HepG2 (cell line): ENCODE data around the gene MYL12B. TPM values are rescaled to one million over a fixed set of nuclear protein-coding genes. Genes with fewer than 3 reads are reported as not detected.

Source experiments
- ATAC-seq: fragments of 200-7000 bp; cut with Tn5 transposase; 3 replicates; pipeline ENCODE4 v1.9.1; 2020; ENCODE audit warnings: mild to moderate bottlenecking, moderate library complexity
- BruUV-seq: library from RNA; stranded (reverse); fragments of 400-500 nt; replicated peaks from 2 replicates; lab custom pipeline; 2021; lab: Mats Ljungman, UMichigan
- CTCF ChIA-PET: fragments of 300-600 bp; formaldehyde crosslinking; extraction: SDS; loops from one replicate; lab custom pipeline; 2021; ENCODE audit warnings: low total read pairs, inconsistent platforms, low intra/inter-chr PET ratio; lab: Yijun Ruan, JAX
- POLR2A ChIA-PET: fragments of 350-600 bp; sonication (Branson Sonifier 250); formaldehyde crosslinking; loops from one replicate; lab custom pipeline; 2020; ENCODE audit warnings: antibody characterized with exemption, inconsistent platforms; lab: Yijun Ruan, JAX
- DNase-seq: peaks from one replicate; pipeline ENCODE4 v3.0.0-alpha.2; 2015; ENCODE audit warnings: low spot score
- FAIRE-seq: peaks from 3 replicates; lab custom pipeline; 2011; peaks lifted over from hg19 to GRCh38; lab: Jason Lieb, UNC
- H2AFZ ChIP-seq: one replicate; pipeline ENCODE4 v1.6.1; 2011; ENCODE audit warnings: low read length, inconsistent platforms
- H3K27ac ChIP-seq: fragments of 300-600 bp; 3 replicates; pipeline ENCODE4 v1.8.0; 2011; ENCODE audit warnings: mixed run types, mild to moderate bottlenecking, mixed read lengths, low read length, inconsistent platforms; ENCODE audit not compliant: insufficient read depth; ENCODE audit errors: extremely low read length
- H3K27me3 ChIP-seq, 2 experiments: fragments of 200-600 bp in 1 of 2; 2 replicates in 1 of 2; 3 replicates in 1 of 2; pipeline versions ENCODE4 v1.6.0 to v1.8.0; 2011; ENCODE audit warnings: low read length in 2 of 2, mild to moderate bottlenecking in 2 of 2, moderate library complexity in 2 of 2, inconsistent platforms in 1 of 2; ENCODE audit not compliant: insufficient read depth in 2 of 2, control insufficient read depth in 1 of 2
- H3K36me3 ChIP-seq, 2 experiments: fragments of 200-600 bp in 1 of 2; replicated peaks in 1 of 2; 2 replicates in 1 of 2; 3 replicates in 1 of 2; pipeline versions ENCODE4 v1.5.1 to v1.8.0; 2011; ENCODE audit warnings: low read length in 2 of 2, inconsistent platforms in 1 of 2; ENCODE audit not compliant: insufficient read depth in 2 of 2, control insufficient read depth in 1 of 2
- H3K4me1 ChIP-seq: 2 replicates; pipeline ENCODE4 v1.5.1; 2012; ENCODE audit warnings: low read length, inconsistent platforms; ENCODE audit not compliant: insufficient read depth
- H3K4me2 ChIP-seq: 2 replicates; pipeline ENCODE4 v1.6.0; 2011; ENCODE audit warnings: low read depth, low read length, inconsistent platforms
- H3K4me3 ChIP-seq, 3 experiments: fragments of 200-600 bp in 1 of 3; sonication (generic), shearing (Covaris generic) in 1 of 3; replicated peaks in 1 of 3; 2 replicates each; pipeline ENCODE4 v1.5.1; 2011 to 2016; ENCODE audit warnings: low read length in 3 of 3, inconsistent platforms in 2 of 3, low read depth in 2 of 3, mild to moderate bottlenecking in 2 of 3, control low read depth in 1 of 3, mixed read lengths in 1 of 3; ENCODE audit not compliant: insufficient read depth in 1 of 3
- H3K79me2 ChIP-seq: one replicate; pipeline ENCODE4 v1.6.1; 2011; ENCODE audit warnings: low read length, inconsistent platforms; ENCODE audit not compliant: insufficient read depth
- H3K9ac ChIP-seq: 2 replicates; pipeline ENCODE4 v1.6.0; 2011; ENCODE audit warnings: mild to moderate bottlenecking, low read depth, low read length, inconsistent platforms; ENCODE audit not compliant: insufficient read depth
- H3K9me3 ChIP-seq: 2 replicates; pipeline ENCODE4 v1.5.1; 2012; ENCODE audit warnings: mild to moderate bottlenecking, low read length
- H4K20me1 ChIP-seq: 2 replicates; pipeline ENCODE4 v1.6.0; 2011; ENCODE audit warnings: inconsistent platforms, mild to moderate bottlenecking, low read length, moderate library complexity; ENCODE audit not compliant: insufficient read depth
- ARNT2 ChIP-seq: sonication (generic); formaldehyde crosslinking; IDR thresholded peaks from 2 replicates; pipeline ENCODE4 v1.8.0; 2022; ENCODE audit warnings: mild to moderate bottlenecking, low read depth, missing genetic modification reagents, moderate library complexity
- CCDC6 ChIP-seq: sonication (generic); formaldehyde crosslinking; IDR thresholded peaks from 2 replicates; pipeline ENCODE4 v1.8.1; 2022; ENCODE audit warnings: mild to moderate bottlenecking, missing genetic modification reagents, moderate library complexity
- FOXJ3 ChIP-seq: sonication (generic); formaldehyde crosslinking; IDR thresholded peaks from 2 replicates; pipeline ENCODE4 v1.4.0; 2020; ENCODE audit warnings: missing genetic modification reagents, mild to moderate bottlenecking, borderline replicate concordance
- HINFP ChIP-seq: sonication (generic); formaldehyde crosslinking; IDR thresholded peaks from 2 replicates; pipeline ENCODE4 v1.4.0; 2020; ENCODE audit warnings: low read depth, mild to moderate bottlenecking, missing genetic modification reagents
- HOXA7 ChIP-seq: sonication (generic); formaldehyde crosslinking; IDR thresholded peaks from 2 replicates; pipeline ENCODE4 v1.8.1; 2022; ENCODE audit warnings: mild to moderate bottlenecking, missing genetic modification reagents, moderate library complexity
- HOXA9 ChIP-seq: sonication (generic); formaldehyde crosslinking; IDR thresholded peaks from 2 replicates; pipeline ENCODE4 v1.8.1; 2022; ENCODE audit warnings: missing genetic modification reagents, mild to moderate bottlenecking, moderate library complexity, borderline replicate concordance
- KDM1A ChIP-seq: IDR thresholded peaks from 2 replicates; pipeline ENCODE4 v1.6.1; 2016; ENCODE audit warnings: missing compliant biosample characterization
- NR1H2 ChIP-seq: sonication (generic); formaldehyde crosslinking; IDR thresholded peaks from 2 replicates; pipeline ENCODE4 v1.8.1; 2022; ENCODE audit warnings: low read depth, missing genetic modification reagents, borderline replicate concordance
- PPARG ChIP-seq: conservative IDR thresholded peaks from 2 replicates; pipeline ENCODE4 v1.6.1; 2016; ENCODE audit warnings: missing biosample characterization, missing genetic modification reagents
- REPIN1 ChIP-seq: sonication (generic); formaldehyde crosslinking; IDR thresholded peaks from 2 replicates; pipeline ENCODE4 v1.8.0; 2022; ENCODE audit warnings: missing genetic modification reagents, low read depth, mild to moderate bottlenecking, borderline replicate concordance
- THAP11 ChIP-seq: IDR thresholded peaks from 2 replicates; pipeline ENCODE4 v1.6.1; 2016; ENCODE audit warnings: missing biosample characterization, missing genetic modification reagents
- ZFP90 ChIP-seq: sonication (generic); formaldehyde crosslinking; IDR thresholded peaks from 2 replicates; pipeline ENCODE4 v1.8.0; 2022; ENCODE audit warnings: missing genetic modification reagents, mild to moderate bottlenecking, inconsistent platforms, borderline replicate concordance
- ZNF335 ChIP-seq: sonication (generic); formaldehyde crosslinking; IDR thresholded peaks from 2 replicates; pipeline ENCODE4 v1.4.0; 2020; ENCODE audit warnings: missing genetic modification reagents
- ZNF605 ChIP-seq: sonication (generic); formaldehyde crosslinking; IDR thresholded peaks from 2 replicates; pipeline ENCODE4 v1.8.0; 2022; ENCODE audit warnings: mild to moderate bottlenecking, missing genetic modification reagents
- ZNF766 ChIP-seq: sonication (generic); formaldehyde crosslinking; IDR thresholded peaks from 2 replicates; pipeline ENCODE4 v1.5.0; 2020; ENCODE audit warnings: missing genetic modification reagents, borderline replicate concordance
- WGBS: methylation state at CpG from one replicate; pipeline ENCODE4 v1.1.6; 2017; ENCODE audit warnings: low lambda C conversion rate; 5-methylcytosine and 5-hydroxymethylcytosine counted together
- in situ Hi-C: cut with HindIII; loops from 2 replicates; pipeline ENCODE4 v1.10.0; 2017; ENCODE audit warnings: low pct_unique_long_range_greater_than_20kb; ENCODE audit not compliant: extremely low pct_ligation_motif_present
- intact Hi-C: fragments of 100-400 bp; cut with micrococcal nuclease; formaldehyde crosslinking; loops from one replicate; pipeline ENCODE4 v1.10.0; 2022; ENCODE audit not compliant: unreplicated experiment
- polyA plus RNA-seq, 8 experiments: library from polyadenylated mRNA; depleted of rRNA in 3 of 8; stranded (reverse) in 7 of 8; unstranded in 1 of 8; fragments of >200 nt; fragmentation: Illumina TruSeq in 4 of 8; extraction: Trizol in 4 of 8; gene quantifications; 2 replicates each; pipeline versions ENCODE4 v1.2.1 to v1.2.3, GENCODE V29; 2011 to 2016; ENCODE audit warnings: low read depth in 4 of 8, missing spikeins in 1 of 8, mixed read lengths in 1 of 8; ENCODE audit not compliant: insufficient read depth in 1 of 8
- total RNA-seq, 5 experiments: library from RNA; depleted of rRNA; stranded (reverse); fragments of >200 nt; fragmentation: Illumina TruSeq; extraction: Trizol; gene quantifications; 2 replicates each; pipeline ENCODE4 v1.2.3, GENCODE V29; 2016; ENCODE audit warnings: low read depth in 1 of 5
- TF ChIP-seq, protein P1 (sequence below): sonication (generic); formaldehyde crosslinking; IDR thresholded peaks from 2 replicates; pipeline ENCODE4 v1.4.0; 2020; ENCODE audit warnings: low read depth, mild to moderate bottlenecking, missing genetic modification reagents
- TF ChIP-seq, protein P2 (sequence below): sonication (generic); formaldehyde crosslinking; IDR thresholded peaks from 2 replicates; pipeline ENCODE4 v1.5.0; 2020; ENCODE audit warnings: mild to moderate bottlenecking, missing genetic modification reagents
- TF ChIP-seq, protein P3 (sequence below): sonication (generic); formaldehyde crosslinking; IDR thresholded peaks from 2 replicates; pipeline ENCODE4 v1.9.0; 2022; ENCODE audit warnings: missing genetic modification reagents, mild to moderate bottlenecking, borderline replicate concordance

MYL12B gene
- total and polyA plus RNA-seq, 2 of the 13 experiments (the other 11 are each of a cell fraction or from before 2014, with no cell fraction given): 265 to 340 TPM

DNA sequence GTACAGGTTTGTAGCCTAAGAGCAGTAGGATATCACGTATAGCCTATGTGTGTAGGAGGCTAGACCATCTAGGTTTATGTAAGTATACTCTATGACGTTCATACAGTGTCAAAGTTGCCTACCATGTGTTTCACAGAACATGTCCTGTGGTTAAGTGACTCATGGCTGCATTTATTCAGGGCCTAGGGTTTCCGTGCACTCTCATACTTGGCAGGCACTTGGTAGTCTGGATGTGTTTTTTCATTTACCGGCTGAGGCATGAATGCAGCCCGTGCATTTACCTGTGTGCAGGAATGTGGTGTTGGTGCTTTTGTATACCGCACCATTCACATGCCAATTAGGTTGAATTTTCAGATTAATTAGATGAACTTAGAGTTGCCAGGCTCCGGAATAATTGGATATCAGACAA, 43.4 kb downstream of the MYL12B start:
- ATAC-seq: no peak
- intact Hi-C loops (no loop called here), in situ Hi-C loops (no loop called here)
- no peak overlapping the region for H3K4me3 ChIP-seq
- H3K36me3 ChIP-seq: no peaks in the 10 kb centered on the region
- TF ChIP-seq ZNF766 (CRISPR knock-in tag) (no peak), HOXA7 (no peak), ZNF335 (CRISPR knock-in tag) (no peak), PPARG (no peak), ZFP90 (CRISPR knock-in tag) (no peak), HOXA9 (CRISPR knock-in tag) (no peak), HINFP (CRISPR knock-in tag) (no peak), CCDC6 (CRISPR knock-in tag) (no peak), REPIN1 (CRISPR knock-in tag) (no peak), NR1H2 (CRISPR knock-in tag) (no peak), THAP11 (CRISPR knock-in tag) (no peak), ARNT2 (CRISPR knock-in tag) (no peak), ZNF605 (CRISPR knock-in tag) (no peak), FOXJ3 (CRISPR knock-in tag) (no peak), KDM1A (CRISPR knock-in tag) (no peak)
- TF ChIP-seq, protein P1, sequence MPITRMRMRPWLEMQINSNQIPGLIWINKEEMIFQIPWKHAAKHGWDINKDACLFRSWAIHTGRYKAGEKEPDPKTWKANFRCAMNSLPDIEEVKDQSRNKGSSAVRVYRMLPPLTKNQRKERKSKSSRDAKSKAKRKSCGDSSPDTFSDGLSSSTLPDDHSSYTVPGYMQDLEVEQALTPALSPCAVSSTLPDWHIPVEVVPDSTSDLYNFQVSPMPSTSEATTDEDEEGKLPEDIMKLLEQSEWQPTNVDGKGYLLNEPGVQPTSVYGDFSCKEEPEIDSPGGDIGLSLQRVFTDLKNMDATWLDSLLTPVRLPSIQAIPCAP (CRISPR knock-in tag): no peak
- TF ChIP-seq, protein P2, sequence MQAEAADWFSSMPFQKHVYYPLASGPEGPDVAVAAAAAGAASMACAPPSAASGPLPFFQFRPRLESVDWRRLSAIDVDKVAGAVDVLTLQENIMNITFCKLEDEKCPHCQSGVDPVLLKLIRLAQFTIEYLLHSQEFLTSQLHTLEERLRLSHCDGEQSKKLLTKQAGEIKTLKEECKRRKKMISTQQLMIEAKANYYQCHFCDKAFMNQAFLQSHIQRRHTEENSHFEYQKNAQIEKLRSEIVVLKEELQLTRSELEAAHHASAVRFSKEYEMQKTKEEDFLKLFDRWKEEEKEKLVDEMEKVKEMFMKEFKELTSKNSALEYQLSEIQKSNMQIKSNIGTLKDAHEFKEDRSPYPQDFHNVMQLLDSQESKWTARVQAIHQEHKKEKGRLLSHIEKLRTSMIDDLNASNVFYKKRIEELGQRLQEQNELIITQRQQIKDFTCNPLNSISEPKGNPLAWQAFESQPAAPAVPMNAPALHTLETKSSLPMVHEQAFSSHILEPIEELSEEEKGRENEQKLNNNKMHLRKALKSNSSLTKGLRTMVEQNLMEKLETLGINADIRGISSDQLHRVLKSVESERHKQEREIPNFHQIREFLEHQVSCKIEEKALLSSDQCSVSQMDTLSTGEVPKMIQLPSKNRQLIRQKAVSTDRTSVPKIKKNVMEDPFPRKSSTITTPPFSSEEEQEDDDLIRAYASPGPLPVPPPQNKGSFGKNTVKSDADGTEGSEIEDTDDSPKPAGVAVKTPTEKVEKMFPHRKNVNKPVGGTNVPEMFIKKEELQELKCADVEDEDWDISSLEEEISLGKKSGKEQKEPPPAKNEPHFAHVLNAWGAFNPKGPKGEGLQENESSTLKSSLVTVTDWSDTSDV (CRISPR knock-in tag): no peak
- TF ChIP-seq, protein P3, sequence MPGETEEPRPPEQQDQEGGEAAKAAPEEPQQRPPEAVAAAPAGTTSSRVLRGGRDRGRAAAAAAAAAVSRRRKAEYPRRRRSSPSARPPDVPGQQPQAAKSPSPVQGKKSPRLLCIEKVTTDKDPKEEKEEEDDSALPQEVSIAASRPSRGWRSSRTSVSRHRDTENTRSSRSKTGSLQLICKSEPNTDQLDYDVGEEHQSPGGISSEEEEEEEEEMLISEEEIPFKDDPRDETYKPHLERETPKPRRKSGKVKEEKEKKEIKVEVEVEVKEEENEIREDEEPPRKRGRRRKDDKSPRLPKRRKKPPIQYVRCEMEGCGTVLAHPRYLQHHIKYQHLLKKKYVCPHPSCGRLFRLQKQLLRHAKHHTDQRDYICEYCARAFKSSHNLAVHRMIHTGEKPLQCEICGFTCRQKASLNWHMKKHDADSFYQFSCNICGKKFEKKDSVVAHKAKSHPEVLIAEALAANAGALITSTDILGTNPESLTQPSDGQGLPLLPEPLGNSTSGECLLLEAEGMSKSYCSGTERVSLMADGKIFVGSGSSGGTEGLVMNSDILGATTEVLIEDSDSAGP (CRISPR knock-in tag): no peak
- no peaks in the 10 kb centered on the region for H4K20me1 ChIP-seq
- no peaks in the 10 kb centered on the region for H3K4me1 ChIP-seq
- no peak overlapping the region for H3K9ac ChIP-seq
- H3K4me2 ChIP-seq: no peak overlapping the region
- H3K9me3 ChIP-seq: no peaks in the 10 kb centered on the region
- ChIA-PET CTCF (no interaction called here), POLR2A (no interaction called here)
- no peak overlapping the region for H2AFZ ChIP-seq
- H3K79me2 ChIP-seq: no peaks in the 10 kb centered on the region
- no peak for FAIRE-seq
- DNase-seq: no peak
- peaks cover 1 to 5% of the 10 kb centered on the region in 2 experiments; a peak in 3 of 5 replicates for H3K27me3 ChIP-seq
- no peak overlapping the region for H3K27ac ChIP-seq
- BruUV-seq: no TSS peak
- WGBS: 16% methylated on average over 7 of the region's 7 CpGs
